HG02981 (cell line): ENCODE measurements around the gene SDK1.

Experiments
- ATAC-seq: cut with Tn5 transposase; IDR thresholded peaks from one replicate; pipeline ENCODE4 v1.9.1; 2021; ENCODE audit warnings: mild to moderate bottlenecking, moderate library complexity; ENCODE audit not compliant: unreplicated experiment

SDK1 gene

DNA sequence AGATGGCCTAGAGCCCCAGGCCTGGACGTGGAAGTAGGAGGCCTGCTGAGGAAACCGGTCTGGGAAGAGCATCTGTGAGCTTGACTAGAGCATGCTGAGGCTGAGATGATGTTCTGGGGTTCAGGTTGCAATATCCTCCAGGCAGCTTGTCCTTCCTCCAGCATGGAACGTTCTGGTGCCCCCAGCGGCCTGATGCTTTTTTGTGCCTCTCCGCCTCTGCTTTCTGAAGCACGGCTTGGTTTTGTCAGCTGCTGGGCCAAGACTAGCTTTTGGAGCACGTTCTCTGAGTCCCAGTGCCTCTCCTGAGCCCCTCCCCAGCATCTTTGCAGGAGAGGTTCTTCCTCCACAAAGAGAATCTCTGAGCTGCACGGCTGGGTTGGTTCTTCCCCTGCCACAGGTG, 699.1 kb downstream of the SDK1 start:
- no peak for ATAC-seq

DNA sequence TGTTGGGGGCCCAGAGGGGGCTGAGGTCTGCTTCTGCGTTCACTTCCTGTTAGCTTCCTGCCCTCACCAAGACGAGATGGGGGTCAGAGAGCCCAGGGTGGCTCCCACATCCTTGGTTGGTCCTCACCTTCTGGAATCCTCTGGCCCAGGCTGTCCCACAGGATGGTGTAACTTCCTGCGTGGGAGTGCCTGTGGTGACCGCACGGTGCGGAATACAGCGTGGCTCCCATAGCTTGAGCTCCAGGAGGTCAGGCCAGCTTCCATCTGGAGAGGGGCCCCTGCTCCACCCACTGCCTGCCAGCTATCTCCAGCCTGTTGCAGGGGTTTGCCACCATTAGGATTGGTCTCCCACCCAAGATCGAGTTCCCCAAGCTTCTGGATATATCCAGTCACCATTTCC, 699.9 kb downstream of the SDK1 start:
- no peak for ATAC-seq

DNA sequence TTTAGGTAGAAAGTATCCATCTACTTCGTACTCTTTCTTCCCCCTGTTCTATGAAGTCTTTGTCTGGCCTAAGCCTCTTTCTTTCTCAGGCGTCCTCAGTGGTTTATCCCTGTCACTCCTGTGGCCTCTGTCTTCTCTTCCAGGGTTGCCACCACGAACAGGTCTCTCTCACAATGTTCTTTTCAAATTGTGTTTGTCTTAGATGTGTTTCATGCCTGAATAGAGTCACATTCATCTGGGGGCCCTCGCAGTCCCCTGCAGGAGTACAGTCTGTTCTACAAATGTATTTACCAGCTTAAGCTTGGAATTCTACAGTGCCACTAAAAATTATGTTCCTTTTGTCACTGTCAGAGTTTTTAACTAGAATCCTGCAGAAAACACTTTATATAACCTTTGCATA, 700.7 kb downstream of the SDK1 start:
- no peak for ATAC-seq

DNA sequence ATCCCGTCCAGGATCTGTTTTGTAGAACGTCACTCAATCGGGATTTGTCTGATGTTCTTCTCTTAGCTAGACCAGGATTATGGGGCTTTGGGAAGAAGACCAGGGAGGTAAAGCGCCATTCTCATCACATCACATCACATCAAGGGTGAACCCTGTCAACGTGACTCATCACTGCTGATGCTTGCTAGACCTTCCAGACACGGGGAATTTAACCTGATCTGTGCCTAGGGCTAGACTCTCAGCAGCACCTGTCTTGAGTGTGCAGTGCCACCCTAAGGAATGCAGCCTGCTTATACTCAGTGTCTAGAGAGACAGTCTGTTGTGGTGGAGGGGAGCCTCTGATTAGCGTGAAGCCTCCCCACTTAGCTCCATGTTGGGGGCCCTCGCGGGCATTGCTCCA, 702.5 kb downstream of the SDK1 start:
- ATAC-seq = no peak

DNA sequence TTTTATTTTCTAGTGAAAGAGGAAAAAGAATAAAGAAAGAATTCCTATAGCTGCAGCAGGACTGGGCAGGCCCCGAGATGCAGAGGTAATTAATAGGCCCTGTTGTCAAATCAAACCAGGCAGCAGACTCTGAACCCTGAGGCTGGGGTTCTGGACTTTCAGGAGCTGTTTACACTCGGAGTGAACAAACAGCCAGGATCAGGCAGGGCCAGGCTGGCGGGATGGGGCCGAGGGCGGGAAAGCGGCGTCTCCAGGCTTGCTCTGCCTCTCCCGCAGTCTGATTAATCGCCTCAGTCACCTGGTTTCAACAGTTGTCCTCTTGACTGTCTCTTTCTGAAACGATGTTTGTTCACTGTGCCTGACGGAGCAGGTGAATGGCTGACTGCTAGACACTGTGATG, 705.6 kb downstream of the SDK1 start:
- no peak for ATAC-seq

DNA sequence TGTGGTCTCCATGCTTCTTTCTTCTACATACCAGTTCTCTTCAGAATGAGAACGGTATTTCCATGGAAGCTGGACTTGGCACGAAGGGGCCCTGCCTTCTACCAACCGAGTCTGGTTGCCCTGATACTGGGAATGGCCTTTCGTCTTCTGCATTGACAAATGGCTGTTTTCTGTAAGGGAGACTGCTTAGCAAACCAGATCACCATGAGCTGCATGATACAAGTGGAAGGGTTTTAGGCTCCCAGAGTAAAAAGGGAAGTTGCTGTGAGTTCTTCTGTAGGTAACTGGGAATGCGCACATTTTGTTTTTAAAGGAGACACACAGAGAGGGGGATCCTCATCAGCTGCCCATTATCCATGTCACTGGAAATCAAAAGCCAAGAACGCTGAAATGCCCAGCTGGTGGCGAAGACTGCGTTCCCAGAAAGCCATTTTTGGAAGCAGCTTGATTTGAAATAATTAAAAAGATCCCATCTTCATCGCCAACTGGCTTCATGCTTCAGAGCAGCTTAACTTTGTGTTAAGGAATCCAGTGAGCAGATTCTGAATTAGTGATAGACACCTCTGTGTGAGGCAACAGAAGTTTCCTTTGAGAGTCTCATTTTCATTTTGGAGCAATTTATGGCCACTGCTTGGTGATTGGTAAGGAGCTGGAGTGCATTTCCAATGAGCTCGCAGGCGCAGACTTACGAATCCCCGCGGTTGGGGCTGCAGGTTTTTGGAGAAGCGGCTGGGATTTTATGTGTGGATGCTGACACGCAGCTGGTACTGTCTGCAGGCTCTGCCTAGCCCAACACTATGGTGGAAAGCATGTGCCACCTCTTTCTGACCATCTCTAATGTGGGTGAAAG, 708.4 kb downstream of the SDK1 start:
- ATAC-seq = no peak

DNA sequence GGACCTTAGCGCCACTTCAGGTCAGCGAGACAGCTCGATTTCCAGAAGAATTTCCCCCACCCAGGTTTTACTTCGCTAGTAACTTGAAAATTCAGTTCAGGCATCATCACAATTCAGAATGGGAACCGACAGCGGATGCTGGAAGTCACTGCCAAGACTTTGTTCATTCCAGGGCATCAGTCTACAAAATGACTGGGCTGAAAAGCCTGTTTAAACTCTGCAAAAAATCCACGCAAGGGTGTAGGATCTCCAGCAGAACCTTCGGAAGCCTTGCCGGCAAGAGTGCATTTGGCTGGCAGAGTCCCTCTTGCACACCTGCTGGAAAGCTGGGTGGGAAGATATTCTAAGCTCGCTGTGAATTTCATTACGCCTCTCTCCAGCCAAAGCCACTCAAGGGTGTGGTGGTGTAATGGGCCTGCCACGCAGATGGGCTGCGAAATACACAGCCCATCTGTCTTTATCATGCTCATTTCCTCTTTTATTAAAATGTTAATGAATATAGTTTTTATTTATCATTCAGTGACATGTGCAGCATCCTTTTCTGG, 709.1 kb downstream of the SDK1 start:
- no peak for ATAC-seq

DNA sequence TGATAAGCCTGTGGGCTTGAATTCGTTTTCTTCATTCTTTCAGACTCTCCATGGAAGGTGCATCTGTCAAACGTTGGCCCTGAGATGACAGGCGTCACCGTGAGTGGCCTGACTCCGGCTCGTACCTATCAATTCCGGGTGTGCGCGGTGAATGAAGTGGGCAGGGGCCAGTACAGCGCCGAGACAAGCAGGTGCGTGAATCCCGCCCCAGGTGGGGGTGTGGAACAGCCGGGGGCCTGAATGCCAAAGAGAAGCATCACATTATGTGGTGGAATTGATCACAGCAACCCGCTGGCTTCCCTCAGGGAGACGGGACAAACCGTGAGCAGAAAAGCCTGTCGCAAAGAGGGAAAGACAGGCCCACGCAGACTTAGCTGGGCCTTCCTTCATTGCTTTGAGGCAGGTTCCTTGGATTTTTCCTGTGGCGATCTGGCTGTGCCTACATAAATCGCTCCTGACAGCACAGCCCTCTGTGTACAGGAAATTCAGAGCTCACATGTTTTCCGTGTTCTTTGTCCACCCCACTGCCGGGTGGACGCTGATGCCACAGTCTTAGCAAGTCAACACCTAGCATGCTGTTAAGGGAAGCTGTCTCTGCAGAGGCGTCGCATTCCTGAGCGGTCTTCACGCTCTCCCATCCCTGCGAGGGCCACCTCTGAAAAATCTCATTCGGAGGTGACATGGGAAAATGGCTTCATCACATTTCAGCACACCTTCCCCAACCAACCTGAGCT, 710.0 kb downstream of the SDK1 start:
- no peak for ATAC-seq

DNA sequence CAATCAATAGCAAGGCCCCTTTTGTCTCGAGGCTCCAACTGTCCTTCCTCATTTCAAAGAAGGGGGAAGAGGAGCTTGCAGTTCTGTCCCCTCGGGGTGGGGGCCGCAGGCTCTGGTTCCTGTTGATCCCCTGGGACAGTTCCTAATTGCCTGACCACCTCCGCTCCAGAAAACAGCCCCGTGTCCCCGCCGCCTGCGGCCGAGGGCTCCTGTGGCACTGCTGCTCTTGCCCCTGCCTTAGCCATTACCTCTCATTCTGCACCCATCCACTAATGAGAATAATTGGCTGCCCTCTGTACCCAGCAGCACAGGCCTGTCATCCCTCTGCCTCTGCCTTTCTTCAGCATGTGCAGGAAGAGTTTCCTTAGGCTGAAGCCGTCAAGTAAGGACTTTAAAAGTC, 712.7 kb downstream of the SDK1 start:
- ATAC-seq = no peak

DNA sequence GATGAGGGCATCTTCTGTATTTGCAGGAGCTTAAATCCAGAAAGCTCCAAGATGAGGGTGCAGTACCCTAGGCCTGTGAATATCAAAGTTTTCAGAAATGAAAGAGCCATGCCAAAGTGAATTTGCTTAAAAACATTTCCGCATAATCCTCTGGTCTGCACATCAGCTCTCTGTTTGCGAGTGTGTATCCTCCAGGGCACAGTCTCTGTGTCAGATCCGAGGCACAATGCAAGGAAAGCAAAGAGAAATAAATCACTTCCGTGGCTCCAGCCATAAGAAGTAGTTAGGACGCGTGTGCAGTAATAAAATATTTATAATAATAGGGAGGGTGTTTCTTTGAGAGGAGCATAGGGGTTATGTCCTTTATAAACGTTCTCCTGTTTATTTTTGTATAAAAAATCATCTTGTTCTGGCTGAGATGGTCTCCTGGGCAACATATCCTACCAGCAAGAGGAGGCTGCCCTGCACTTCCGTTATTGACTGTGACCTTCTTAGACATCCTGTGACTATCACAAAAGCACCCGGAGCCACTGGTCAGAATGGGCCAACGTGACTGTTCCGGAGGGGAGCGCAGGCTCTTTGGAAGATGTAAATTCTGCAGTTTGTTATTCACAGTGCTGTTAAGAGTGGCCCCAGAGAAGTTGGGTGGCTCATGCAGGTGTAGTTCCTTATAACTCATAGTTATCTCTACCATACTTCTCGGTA, 713.4 kb downstream of the SDK1 start:
- no peak for ATAC-seq

DNA sequence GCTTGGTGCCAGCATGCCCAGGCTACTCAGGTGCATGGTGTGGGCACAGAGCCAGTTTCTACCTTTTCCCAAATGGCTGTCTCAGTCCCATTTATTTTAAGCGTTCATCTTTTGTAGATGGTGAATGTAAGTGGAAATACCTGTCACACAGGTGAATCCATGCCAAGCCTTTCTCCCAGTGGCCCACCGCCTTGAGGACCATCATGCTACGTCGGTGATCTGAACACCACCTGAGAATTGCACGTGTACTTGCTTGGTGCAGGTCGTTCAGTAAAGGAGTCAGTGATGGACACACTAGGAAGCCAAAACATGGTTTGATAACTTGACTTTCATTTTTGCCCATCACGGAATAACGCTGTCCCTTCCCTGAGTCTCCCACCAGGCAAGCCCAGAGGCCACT, 714.3 kb downstream of the SDK1 start:
- ATAC-seq = no peak

DNA sequence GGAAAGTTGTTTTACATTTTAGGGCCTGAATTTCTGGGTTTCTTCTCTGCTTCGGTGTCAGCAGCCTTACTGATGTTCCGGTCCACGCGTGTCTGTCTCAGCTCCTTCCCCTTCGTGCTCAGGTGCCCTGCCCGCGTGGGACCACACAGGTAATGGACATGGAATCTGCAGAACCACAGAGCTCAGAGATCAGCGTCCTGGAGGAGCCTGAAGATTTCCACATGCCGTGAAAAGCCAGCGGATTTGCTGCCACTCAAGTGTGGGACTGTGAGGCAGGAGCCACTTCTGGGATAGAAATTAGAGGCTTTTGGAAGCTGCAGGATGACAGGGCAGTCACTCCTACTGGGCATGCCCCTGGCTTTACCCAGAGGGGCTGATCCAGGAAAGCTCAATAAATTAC, 714.9 kb downstream of the SDK1 start:
- ATAC-seq = no peak

DNA sequence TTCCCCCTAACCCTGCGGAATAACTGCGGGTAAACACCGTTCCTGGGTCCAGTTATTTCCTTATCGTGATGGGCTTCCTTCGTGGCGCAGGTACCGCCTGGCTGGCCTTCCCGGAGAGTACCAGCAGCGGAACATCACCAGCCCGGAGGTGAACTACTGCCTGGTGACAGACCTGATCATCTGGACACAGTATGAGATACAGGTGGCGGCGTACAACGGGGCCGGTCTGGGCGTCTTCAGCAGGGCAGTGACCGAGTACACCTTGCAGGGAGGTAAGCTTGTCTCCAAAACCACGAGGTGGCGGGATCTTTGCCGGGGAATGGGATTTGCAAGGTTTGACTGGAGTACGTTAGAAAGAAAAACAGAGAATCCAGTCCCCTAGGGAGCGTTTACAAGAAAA, 716.0 kb downstream of the SDK1 start:
- ATAC-seq = no peak

DNA sequence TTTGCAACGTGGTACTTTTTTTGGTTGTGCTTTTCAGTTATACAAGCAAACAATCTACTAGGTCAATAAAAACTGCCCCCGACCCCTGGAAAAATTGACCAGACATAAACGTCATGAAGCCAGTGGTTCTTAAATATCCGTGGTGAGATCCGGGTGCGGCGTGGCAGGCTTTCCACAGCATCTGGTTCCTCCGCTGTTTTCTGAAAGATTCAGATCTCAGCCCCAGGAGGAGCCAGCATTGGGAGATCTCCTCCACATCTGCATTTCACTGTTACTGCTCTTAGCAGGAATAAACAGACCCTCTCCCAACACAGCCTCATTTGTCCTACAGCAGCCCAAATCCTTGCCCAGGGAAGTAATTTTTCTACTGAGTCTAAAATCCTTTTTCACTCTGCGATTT, 716.7 kb downstream of the SDK1 start:
- no peak for ATAC-seq

DNA sequence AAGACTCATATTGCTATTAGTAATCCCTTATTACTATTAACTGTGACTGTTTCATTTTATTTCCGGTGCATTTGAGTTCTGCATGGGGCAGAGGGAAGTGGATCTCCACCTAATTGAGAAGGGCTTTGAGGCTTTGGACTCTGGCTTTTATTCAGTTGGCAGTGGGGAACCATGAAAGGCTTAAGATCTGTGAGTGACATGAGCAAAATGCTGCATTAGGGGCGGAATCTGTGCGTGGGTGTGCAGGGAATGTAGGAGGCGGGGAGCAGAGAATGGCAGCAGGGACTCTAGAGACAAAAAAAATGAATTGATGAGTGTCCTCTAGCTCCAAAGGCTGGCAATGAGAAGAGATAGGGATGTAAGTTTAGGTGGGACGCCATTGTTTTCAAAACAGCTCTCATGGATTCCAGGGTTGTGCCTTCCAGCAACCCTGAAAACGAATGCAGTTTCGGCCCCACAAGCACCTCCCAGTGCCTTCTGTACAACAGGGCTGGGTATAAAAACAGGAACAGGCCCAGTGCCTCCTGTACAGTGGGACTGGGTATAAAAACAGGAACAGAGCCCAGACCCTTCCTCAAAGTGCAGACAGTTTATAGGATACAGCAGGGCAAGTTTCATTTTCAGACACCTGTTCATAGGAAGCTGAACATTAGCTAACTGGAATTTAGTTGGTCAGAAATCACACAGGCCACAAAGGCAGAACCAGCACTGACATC, 717.7 kb downstream of the SDK1 start:
- ATAC-seq = no peak

DNA sequence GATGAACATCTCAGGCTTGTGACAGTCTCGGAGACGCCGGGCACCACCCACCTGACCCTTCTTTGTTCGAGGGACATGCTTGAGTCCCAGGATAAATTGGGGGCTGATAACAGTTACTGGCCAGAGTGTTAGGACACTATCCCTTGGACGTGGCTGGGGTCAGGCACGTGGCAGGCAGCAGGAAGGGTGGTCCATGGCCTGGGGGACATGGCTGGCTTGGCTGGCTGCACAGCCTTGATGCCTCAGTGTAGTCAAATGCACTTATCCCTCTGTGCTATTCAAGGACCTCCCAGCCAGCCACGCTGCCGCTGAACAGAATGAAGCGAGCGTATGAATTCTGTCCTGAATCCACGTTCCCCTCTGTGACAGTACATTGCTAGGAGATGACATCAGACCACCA, 719.0 kb downstream of the SDK1 start:
- ATAC-seq = no peak

DNA sequence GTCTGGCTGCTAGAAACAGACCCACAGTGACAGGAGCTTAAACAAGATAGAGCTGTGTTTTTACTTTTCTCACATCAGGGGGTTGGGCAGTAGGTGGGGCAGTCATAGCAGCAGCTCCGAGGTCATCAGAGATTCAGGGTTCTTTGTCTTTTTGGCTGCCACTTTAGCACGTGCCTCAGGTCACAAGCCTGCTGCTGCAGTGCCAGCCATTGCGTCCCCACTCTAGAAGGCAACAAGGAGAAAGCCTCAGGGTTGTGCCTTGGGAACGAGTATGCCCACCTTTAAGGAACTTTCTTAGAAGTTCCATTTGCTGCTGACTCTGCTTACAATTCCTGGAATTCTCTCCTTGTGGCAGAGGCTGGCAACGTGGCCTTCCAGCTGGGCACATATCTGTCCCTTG, 720.4 kb downstream of the SDK1 start:
- no peak for ATAC-seq

DNA sequence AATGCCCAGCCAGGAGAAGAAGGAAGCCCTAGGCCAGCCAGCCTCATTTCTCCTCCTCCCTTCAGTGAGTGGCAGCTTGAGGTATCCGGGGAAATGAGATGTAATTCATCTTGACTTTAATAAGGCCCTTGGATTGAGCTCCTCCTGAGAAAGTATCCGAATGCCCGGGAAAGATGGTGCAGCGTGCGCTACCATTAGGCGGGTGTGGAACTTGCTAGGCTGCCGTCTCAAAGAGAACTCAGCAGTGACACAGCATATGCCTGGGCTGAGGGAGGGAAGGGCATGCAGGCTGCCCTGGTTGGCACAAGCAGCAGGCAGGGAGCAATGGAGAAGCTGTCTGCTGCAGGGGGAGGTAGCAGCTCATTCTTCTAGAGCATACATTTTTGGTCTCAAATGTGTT, 721.2 kb downstream of the SDK1 start:
- ATAC-seq = no peak

DNA sequence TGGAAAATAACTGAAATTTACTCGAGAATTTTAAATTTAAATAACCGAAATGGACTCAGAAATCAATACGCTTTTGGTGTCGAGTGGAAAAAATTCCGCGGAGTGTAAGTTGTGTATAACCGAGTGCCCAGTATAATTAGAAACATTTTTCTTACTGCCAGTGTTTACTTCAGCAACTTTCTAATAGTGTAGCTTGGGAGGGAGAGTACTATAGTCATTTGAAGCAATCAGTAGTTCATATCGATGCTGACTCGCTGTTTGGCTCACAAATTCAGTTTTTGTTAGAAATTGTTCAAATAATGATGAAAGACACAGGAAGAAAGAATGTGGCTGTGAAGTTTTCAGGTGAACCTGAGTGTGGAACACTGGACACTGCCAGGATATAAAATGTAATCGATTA, 722.5 kb downstream of the SDK1 start:
- no peak for ATAC-seq

DNA sequence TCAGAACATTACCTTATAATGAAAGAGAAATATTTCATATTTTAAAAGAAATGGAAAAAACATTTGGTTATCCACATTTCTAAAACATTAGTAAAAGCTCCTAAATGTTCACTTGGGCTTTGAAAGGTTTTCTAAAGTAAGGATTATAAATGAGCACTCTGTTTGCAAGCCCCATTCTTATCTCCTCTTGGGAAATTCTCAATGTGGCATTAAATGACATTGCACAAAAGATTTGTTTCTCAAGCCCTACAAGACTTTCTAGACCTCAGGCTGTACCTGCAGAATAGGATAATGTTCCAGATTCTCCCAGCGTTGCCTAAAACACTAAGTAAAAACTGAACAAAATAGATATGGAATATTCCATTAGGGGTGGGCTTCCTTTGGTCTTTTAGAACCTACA, 723.1 kb downstream of the SDK1 start:
- no peak for ATAC-seq

DNA sequence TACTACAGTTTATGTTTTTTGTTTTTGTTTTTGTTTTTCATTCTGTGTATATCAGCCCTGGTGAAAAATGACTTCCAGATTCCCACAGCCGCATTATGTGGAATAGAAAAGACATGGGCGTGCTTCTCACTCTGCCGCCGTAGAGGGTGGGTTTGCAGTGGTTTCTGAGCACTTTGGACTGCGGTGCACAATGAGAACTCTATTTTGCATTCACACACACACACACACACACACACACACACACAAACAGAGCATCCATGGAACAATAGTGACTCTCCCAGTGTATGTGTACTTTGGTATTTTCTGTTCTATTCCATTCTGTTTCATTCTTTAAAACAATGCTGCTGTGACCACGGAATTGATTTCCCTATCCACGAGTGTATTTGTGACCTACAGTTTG, 723.8 kb downstream of the SDK1 start:
- no peak for ATAC-seq
